HCT116 (cell line): ENCODE results near the gene AGAP1. TPM values are rescaled to one million over a fixed set of nuclear protein-coding genes. Genes with fewer than 3 reads are reported as not detected.

Source experiments
- ATAC-seq: fragments of 200-7000 bp; cut with Tn5 transposase; 2 replicates; pipeline ENCODE4 v1.9.1; 2020; ENCODE audit warnings: mild to moderate bottlenecking, moderate library complexity
- BruUV-seq: library from RNA; stranded (reverse); fragments of 400-500 nt; replicated peaks from 2 replicates; lab custom pipeline; 2021; lab: Mats Ljungman, UMichigan
- CTCF ChIA-PET: fragments of 300-600 bp; sonication (Branson Sonifier 250); formaldehyde crosslinking; loops from one replicate; lab custom pipeline; 2021; ENCODE audit warnings: antibody characterized with exemption; lab: Charles Lee
- POLR2A ChIA-PET: fragments of 300-600, 350-600 bp; sonication (Branson Sonifier 250); formaldehyde crosslinking; loops from one replicate; lab custom pipeline; 2021; ENCODE audit warnings: antibody characterized with exemption; lab: Charles Lee
- RAD21 ChIA-PET, 2 experiments: fragments of 300-600 bp; sonication (Branson Sonifier 250); formaldehyde crosslinking; loops; one replicate each; lab custom pipeline; 2023; ENCODE audit warnings: low total read pairs in 2 of 2; ENCODE audit not compliant: uncharacterized antibody in 2 of 2, unreplicated experiment in 2 of 2, low non-redundant PET in 1 of 2; lab: Charles Lee
- DNase-seq: peaks from one replicate; pipeline ENCODE4 v3.0.0-alpha.2; 2010; ENCODE audit warnings: low read depth, low spot score
- H2AFZ ChIP-seq: fragments of 200-600 bp; shearing (Covaris generic), sonication (generic); 2 replicates; pipeline ENCODE4 v1.6.1; 2017; ENCODE audit warnings: low read depth, mixed run types, mixed read lengths, antibody characterized with exemption, low read length; ENCODE audit not compliant: poor library complexity, severe bottlenecking
- H3K27ac ChIP-seq: 2 replicates; pipeline ENCODE4 v1.5.1; 2012; ENCODE audit warnings: low read depth, low read length
- H3K27me3 ChIP-seq: fragments of 200-600 bp; sonication (generic); 2 replicates; pipeline ENCODE4 v1.6.1; 2016; ENCODE audit warnings: mixed run types, low read length, mixed read lengths; ENCODE audit not compliant: insufficient read depth
- H3K36me3 ChIP-seq, 2 experiments: fragments of 200-500 bp in 1 of 2; fragments of 200-600 bp in 1 of 2; sonication (Bioruptor generic) in 1 of 2; sonication (generic) in 1 of 2; 2 replicates each; pipeline versions ENCODE4 v1.5.1 to v1.6.1; 2014 to 2016; ENCODE audit warnings: low read length in 2 of 2, inconsistent platforms in 1 of 2, mixed read lengths in 1 of 2, mixed run types in 1 of 2; ENCODE audit not compliant: insufficient read depth in 2 of 2, control insufficient read depth in 1 of 2
- H3K4me1 ChIP-seq, 2 experiments: fragments of 200-600 bp in 1 of 2; sonication (generic) in 1 of 2; 2 replicates each; pipeline versions ENCODE4 v1.5.1 to v1.6.1; 2012 to 2017; ENCODE audit warnings: low read length in 2 of 2, inconsistent platforms in 1 of 2, mild to moderate bottlenecking in 1 of 2, mixed read lengths in 1 of 2, mixed run types in 1 of 2, moderate library complexity in 1 of 2; ENCODE audit not compliant: insufficient read depth in 2 of 2, control insufficient read depth in 1 of 2
- H3K4me2 ChIP-seq: fragments of 200-600 bp; sonication (generic); 2 replicates; pipeline ENCODE4 v1.6.1; 2017; ENCODE audit warnings: mixed run types, low read length, mixed read lengths
- H3K4me3 ChIP-seq, 2 experiments: fragments of 200-600 bp in 1 of 2; sonication (generic) in 1 of 2; replicated peaks in 1 of 2; 2 replicates each; pipeline ENCODE4 v1.5.1; 2011 to 2016; ENCODE audit warnings: low read length in 2 of 2, control low read depth in 1 of 2, low read depth in 1 of 2, mild to moderate bottlenecking in 1 of 2, mixed read lengths in 1 of 2, mixed run types in 1 of 2
- H3K79me2 ChIP-seq: fragments of 200-600 bp; sonication (generic); 2 replicates; pipeline ENCODE4 v1.6.1; 2017; ENCODE audit warnings: mild to moderate bottlenecking, mixed run types, low read length, moderate library complexity, mixed read lengths; ENCODE audit not compliant: insufficient read depth
- H3K9ac ChIP-seq: fragments of 200-600 bp; sonication (generic); 2 replicates; pipeline ENCODE4 v1.6.1; 2016; ENCODE audit warnings: low read length, mixed read lengths
- H3K9me2 ChIP-seq: fragments of 200-600 bp; sonication (generic), shearing (Covaris generic); 2 replicates; pipeline ENCODE4 v1.6.1; 2017; ENCODE audit warnings: mixed run types, mild to moderate bottlenecking, moderate library complexity; ENCODE audit not compliant: insufficient read depth
- H3K9me3 ChIP-seq, 2 experiments: fragments of 200-500 bp in 1 of 2; fragments of 200-600 bp in 1 of 2; sonication (Bioruptor generic) in 1 of 2; sonication (generic) in 1 of 2; 2 replicates each; pipeline ENCODE4 v1.6.1; 2014 to 2017; ENCODE audit warnings: low read length in 2 of 2, mixed read lengths in 2 of 2, inconsistent platforms in 1 of 2, low read depth in 1 of 2, mild to moderate bottlenecking in 1 of 2, mixed run types in 1 of 2, moderate library complexity in 1 of 2; ENCODE audit not compliant: control insufficient read depth in 1 of 2, insufficient read depth in 1 of 2
- H4K20me1 ChIP-seq: fragments of 200-600 bp; sonication (generic), shearing (Covaris generic); 2 replicates; pipeline ENCODE4 v1.6.1; 2017; ENCODE audit warnings: mixed run types, mild to moderate bottlenecking, moderate library complexity; ENCODE audit not compliant: insufficient read depth
- ATF3 ChIP-seq: IDR thresholded peaks from 2 replicates; pipeline ENCODE4 v1.6.1; 2012
- CEBPB ChIP-seq: IDR thresholded peaks from 2 replicates; pipeline ENCODE4 v1.6.1; 2012; ENCODE audit warnings: low read depth
- EGR1 ChIP-seq: IDR thresholded peaks from 2 replicates; pipeline ENCODE4 v1.6.1; 2012; ENCODE audit warnings: low read depth
- EZH2phosphoT487 ChIP-seq: fragments of 200-600 bp; IDR thresholded peaks from 2 replicates; pipeline ENCODE4 v1.6.1; 2018; ENCODE audit warnings: antibody characterized with exemption, borderline replicate concordance
- JUND ChIP-seq: IDR thresholded peaks from 2 replicates; pipeline ENCODE4 v1.6.1; 2012
- RAD21 ChIP-seq: IDR thresholded peaks from 2 replicates; pipeline ENCODE4 v1.6.1; 2012; ENCODE audit warnings: low read depth, mild to moderate bottlenecking
- SIN3A ChIP-seq: IDR thresholded peaks from 2 replicates; pipeline ENCODE4 v1.6.1; 2012; ENCODE audit warnings: low read depth
- SP1 ChIP-seq: IDR thresholded peaks from 2 replicates; pipeline ENCODE4 v1.6.1; 2012; ENCODE audit warnings: low read depth
- TCF7L2 ChIP-seq: IDR thresholded peaks from 2 replicates; pipeline ENCODE4 v1.7.0; 2011; ENCODE audit warnings: borderline replicate concordance, inconsistent platforms; ENCODE audit not compliant: insufficient read depth, insufficient read length; ENCODE audit errors: extremely low read depth
- ZFX ChIP-seq: fragments of 450-650 bp; IDR thresholded peaks from 2 replicates; pipeline ENCODE4 v1.6.1; 2017
- intact Hi-C: fragments of 100-400 bp; cut with micrococcal nuclease; formaldehyde crosslinking; loops from 2 replicates; pipeline ENCODE4 v1.10.0; 2022
- total RNA-seq: library from RNA; stranded (reverse); gene quantifications from one replicate; pipeline ENCODE4 v1.2.1, GENCODE V29; 2021; ENCODE audit not compliant: unreplicated experiment
- TF ChIP-seq, protein P1 (sequence below): IDR thresholded peaks from 2 replicates; pipeline ENCODE4 v1.6.1; 2012
- TF ChIP-seq, protein P2 (sequence below): IDR thresholded peaks from 2 replicates; pipeline ENCODE4 v1.6.1; 2012; ENCODE audit warnings: low read depth

The AGAP1 gene
- total RNA-seq, 1 experiment from 2014 or later = 43.8 TPM

DNA sequence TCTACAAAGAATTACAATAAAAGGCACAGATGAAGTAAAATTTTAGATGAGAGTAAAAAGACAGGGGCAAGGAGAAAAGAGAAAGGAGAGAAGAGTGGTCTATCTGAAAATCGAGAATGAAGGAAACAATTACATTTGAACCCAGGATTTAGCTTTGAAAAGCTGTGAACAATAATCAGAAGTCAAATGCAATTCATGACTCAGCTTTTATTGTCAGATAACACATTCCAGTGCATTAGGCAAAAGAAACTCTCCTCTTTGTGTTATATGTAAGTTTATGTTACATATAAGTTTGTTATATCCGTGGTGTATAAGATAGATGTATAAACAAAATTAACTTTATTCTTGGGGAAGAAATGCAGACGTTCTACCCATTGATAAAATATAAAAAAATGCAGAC is 389.8 kb downstream of the AGAP1 start:
- Histone ChIP-seq H2AFZ (no peak overlapping the region), H3K79me2 (no peaks in the 10 kb centered on the region), H3K36me3 (no peaks in the 10 kb centered on the region; a peak in 2 of 4 replicates), H4K20me1 (no peaks in the 10 kb centered on the region), H3K27me3 (no peaks in the 10 kb centered on the region), H3K9me2 (no peaks in the 10 kb centered on the region), H3K9me3 (no peaks in the 10 kb centered on the region), H3K4me2 (no peak overlapping the region), H3K27ac (no peak overlapping the region), H3K4me1 (no peaks in the 10 kb centered on the region), H3K9ac (no peak overlapping the region), H3K4me3 (no peak overlapping the region)
- no TSS peak for BruUV-seq
- ChIA-PET POLR2A (no interaction called here), RAD21 (no interaction called here), CTCF (no interaction called here)
- ATAC-seq = no peak
- DNase-seq = no peak
- intact Hi-C loops = no loop called here
- TF ChIP-seq EGR1 = no peak
- TF ChIP-seq JUND = no peak
- TF ChIP-seq RAD21 = no peak
- TF ChIP-seq, protein P1, sequence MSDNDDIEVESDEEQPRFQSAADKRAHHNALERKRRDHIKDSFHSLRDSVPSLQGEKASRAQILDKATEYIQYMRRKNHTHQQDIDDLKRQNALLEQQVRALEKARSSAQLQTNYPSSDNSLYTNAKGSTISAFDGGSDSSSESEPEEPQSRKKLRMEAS = no peak
- TF ChIP-seq SIN3A = no peak
- no peak for TF ChIP-seq CEBPB
- TF ChIP-seq, protein P2, sequence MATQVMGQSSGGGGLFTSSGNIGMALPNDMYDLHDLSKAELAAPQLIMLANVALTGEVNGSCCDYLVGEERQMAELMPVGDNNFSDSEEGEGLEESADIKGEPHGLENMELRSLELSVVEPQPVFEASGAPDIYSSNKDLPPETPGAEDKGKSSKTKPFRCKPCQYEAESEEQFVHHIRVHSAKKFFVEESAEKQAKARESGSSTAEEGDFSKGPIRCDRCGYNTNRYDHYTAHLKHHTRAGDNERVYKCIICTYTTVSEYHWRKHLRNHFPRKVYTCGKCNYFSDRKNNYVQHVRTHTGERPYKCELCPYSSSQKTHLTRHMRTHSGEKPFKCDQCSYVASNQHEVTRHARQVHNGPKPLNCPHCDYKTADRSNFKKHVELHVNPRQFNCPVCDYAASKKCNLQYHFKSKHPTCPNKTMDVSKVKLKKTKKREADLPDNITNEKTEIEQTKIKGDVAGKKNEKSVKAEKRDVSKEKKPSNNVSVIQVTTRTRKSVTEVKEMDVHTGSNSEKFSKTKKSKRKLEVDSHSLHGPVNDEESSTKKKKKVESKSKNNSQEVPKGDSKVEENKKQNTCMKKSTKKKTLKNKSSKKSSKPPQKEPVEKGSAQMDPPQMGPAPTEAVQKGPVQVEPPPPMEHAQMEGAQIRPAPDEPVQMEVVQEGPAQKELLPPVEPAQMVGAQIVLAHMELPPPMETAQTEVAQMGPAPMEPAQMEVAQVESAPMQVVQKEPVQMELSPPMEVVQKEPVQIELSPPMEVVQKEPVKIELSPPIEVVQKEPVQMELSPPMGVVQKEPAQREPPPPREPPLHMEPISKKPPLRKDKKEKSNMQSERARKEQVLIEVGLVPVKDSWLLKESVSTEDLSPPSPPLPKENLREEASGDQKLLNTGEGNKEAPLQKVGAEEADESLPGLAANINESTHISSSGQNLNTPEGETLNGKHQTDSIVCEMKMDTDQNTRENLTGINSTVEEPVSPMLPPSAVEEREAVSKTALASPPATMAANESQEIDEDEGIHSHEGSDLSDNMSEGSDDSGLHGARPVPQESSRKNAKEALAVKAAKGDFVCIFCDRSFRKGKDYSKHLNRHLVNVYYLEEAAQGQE = no peak
- no peak for TF ChIP-seq ZFX
- TF ChIP-seq SP1 = no peak
- no peak for TF ChIP-seq EZH2phosphoT487
- TF ChIP-seq TCF7L2 = no peak
- TF ChIP-seq ATF3 = no peak
